Activated B cell treated with CpG ODN at 0.5 μM for 24 hours (primary cell): Measurements from ENCODE around the gene KYAT1. TPM values are rescaled to one million over a fixed set of nuclear protein-coding genes. Genes with fewer than 3 reads are reported as not detected.
A peak's percentile ranks its signal among the peaks of the same experiment; 100 is the strongest.

Experiments
- ATAC-seq: fragments of 200-7000 bp; cut with Tn5 transposase; one replicate; pipeline ENCODE4 v1.10.0; 2021; ENCODE audit warnings: low read depth, mild to moderate bottlenecking, moderate library complexity
- CTCF ChIA-PET: fragments of 350-600 bp; sonication (Branson Sonifier 250); formaldehyde crosslinking; loops from one replicate; lab custom pipeline; 2021; ENCODE audit warnings: antibody characterized with exemption; lab: Charles Lee
- POLR2A ChIA-PET: fragments of 350-600 bp; sonication (Branson Sonifier 250); formaldehyde crosslinking; loops from one replicate; lab custom pipeline; 2021; ENCODE audit warnings: antibody characterized with exemption; lab: Charles Lee
- DNase-seq: peaks from one replicate; pipeline ENCODE4 v3.0.0; 2022
- H3K27ac Mint-ChIP-seq: one replicate; pipeline ENCODE4 v1.8.0; 2020; ENCODE audit warnings: mixed read lengths
- H3K27me3 Mint-ChIP-seq: one replicate; pipeline ENCODE4 v1.8.0; 2021; ENCODE audit warnings: mixed read lengths
- H3K36me3 Mint-ChIP-seq: one replicate; pipeline ENCODE4 v1.8.0; 2021; ENCODE audit warnings: low read depth, mixed read lengths
- H3K4me1 Mint-ChIP-seq: one replicate; pipeline ENCODE4 v1.8.0; 2021; ENCODE audit warnings: mixed read lengths
- H3K4me3 Mint-ChIP-seq: one replicate; pipeline ENCODE4 v1.8.0; 2020; ENCODE audit warnings: mild to moderate bottlenecking, mixed read lengths
- H3K9me3 Mint-ChIP-seq: one replicate; pipeline ENCODE4 v1.8.0; 2020; ENCODE audit warnings: mixed read lengths
- intact Hi-C: fragments of 100-400 bp; cut with micrococcal nuclease; formaldehyde crosslinking; loops from one replicate; pipeline ENCODE4 v1.15.1; 2024
- total RNA-seq: library from RNA; stranded (reverse); gene quantifications from 2 replicates; pipeline ENCODE4 v1.2.3, GENCODE V29; 2022
- TF ChIP-seq, protein P1 (sequence below): fragments of 200-600 bp; IDR thresholded peaks from one replicate; pipeline ENCODE4 v1.8.0; 2022; ENCODE audit warnings: antibody characterized with exemption, mild to moderate bottlenecking

The KYAT1 gene
- total RNA-seq, 1 donor from 2014 or later: 4.3 TPM

DNA sequence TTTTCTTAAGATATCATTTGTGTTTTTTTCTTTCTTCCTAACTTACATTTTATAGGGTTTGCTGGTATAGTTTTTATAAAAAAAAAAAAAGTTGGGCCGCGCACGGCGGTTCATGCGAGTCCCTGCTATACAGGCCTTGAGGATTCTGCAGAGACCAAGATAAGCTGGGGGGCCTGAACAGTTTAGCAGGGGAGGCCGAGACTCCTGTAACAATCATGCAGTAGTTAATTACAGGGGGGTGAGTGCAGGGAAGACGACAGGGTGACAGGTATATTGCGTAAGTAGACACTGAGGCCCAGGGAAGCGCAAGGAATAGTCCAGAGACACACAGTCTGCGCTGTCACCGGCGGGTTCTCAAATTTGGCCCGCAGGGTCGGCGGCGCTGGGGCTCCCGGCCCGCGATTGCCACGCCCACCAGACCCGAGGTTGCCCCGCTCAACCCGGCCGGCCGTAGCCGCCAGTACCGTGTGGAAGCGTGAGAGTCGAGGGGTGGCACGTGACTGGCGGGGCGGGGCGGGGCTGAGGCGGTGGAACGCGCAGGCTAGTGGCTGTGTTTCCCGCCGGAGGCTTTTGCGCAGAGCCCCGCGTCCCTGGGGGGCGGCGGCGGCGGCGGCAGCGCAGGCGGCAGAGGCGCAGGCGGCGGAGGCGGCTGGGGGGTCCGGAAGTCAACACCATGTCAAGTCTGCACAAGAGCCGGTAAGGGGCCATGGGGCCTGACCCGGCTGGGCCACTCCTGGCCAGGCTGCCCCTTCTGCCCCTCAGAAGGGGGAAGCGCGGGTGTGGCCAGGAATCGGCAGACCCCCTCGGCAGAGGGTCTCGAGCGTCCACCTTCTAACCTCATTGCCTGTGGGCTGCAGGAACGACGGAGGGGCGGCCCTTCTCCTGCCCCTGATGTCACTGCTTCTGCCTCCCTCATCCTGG lies 94.8 kb downstream of the KYAT1 start, which contains the start of gene TBC1D13:
TBC1D13 (plus strand) TSS at position 573 of the 921 bp plus-strand sequence; CDS start at position 674, 101 bp downstream.
- ChIA-PET CTCF (interaction anchor here (1.4 kb wide), 1 partner anchor 76 kb away, joined by 4 read pairs; no protein-coding TSS in a partner anchor), POLR2A (interaction anchor here (0.5 to 0.9 kb wide), 3 partner anchors 15 to 198 kb away, joined by 3 to 7 read pairs (median 4); partner anchors contain the start of gene ZER1)
- Mint-ChIP-seq H3K4me1 (peaks cover 17% of the 10 kb centered on the region), H3K4me3 (peak within 1 kb of the TSS; percentile 95), H3K9me3 (no peaks in the 10 kb centered on the region), H3K36me3 (peaks cover 29% of the 10 kb centered on the region), H3K27me3 (no peaks in the 10 kb centered on the region), H3K27ac (peak within 1 kb of the TSS; percentile 85)
- DNase-seq: peak; percentile 96
- TF ChIP-seq, protein P1, sequence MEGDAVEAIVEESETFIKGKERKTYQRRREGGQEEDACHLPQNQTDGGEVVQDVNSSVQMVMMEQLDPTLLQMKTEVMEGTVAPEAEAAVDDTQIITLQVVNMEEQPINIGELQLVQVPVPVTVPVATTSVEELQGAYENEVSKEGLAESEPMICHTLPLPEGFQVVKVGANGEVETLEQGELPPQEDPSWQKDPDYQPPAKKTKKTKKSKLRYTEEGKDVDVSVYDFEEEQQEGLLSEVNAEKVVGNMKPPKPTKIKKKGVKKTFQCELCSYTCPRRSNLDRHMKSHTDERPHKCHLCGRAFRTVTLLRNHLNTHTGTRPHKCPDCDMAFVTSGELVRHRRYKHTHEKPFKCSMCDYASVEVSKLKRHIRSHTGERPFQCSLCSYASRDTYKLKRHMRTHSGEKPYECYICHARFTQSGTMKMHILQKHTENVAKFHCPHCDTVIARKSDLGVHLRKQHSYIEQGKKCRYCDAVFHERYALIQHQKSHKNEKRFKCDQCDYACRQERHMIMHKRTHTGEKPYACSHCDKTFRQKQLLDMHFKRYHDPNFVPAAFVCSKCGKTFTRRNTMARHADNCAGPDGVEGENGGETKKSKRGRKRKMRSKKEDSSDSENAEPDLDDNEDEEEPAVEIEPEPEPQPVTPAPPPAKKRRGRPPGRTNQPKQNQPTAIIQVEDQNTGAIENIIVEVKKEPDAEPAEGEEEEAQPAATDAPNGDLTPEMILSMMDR: no peak
- intact Hi-C loops: loop anchor here (1.0 kb wide), 7 partner anchors 15 to 465 kb away; partner anchors contain the start of genes COQ4, DYNC2I2, ENDOG and KYAT1
- ATAC-seq: peak; percentile 95

DNA sequence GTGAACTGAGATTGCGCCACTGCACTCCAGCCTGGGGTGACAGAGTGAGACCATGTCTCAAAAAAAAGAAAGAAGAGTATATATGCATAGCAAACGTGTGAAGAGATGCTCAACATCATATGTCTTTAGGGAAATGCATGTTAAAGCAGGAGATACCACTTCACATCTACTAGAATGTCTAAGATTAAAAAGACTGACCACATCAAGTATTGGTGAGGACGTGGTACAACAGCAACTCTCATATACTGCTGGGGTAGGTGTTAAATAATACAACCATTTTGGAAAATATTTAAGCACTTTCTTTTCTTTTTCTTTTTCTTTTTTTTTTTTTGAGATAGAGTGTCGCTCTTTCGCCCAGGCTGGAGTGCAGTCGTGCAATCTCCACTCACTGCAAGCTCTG lies 96.3 kb downstream of the KYAT1 start:
- intact Hi-C loops: no loop called here
- TF ChIP-seq, protein P1: no peak
- peaks cover 24% of the 10 kb centered on the region for H3K4me1 Mint-ChIP-seq
- H3K27ac Mint-ChIP-seq: no peak overlapping the region
- H3K9me3 Mint-ChIP-seq: peaks cover 2% of the 10 kb centered on the region
- H3K4me3 Mint-ChIP-seq: no peak overlapping the region
- POLR2A ChIA-PET: interaction anchor here (0.6 to 1.2 kb wide), 4 partner anchors 13 to 1658 kb away, joined by 3 to 9 read pairs (median 5); partner anchors contain the start of gene ZER1
- H3K27me3 Mint-ChIP-seq: no peaks in the 10 kb centered on the region
- CTCF ChIA-PET: no interaction called here
- ATAC-seq (no peak), DNase-seq (no peak)
- H3K36me3 Mint-ChIP-seq: peaks cover 14% of the 10 kb centered on the region

Other genes with a start within 250 kb of the KYAT1 start
- gene DYNC2I2, start 225.1 kb downstream of the KYAT1 start, total RNA-seq: 58.0 and 60.2 TPM in 2 replicates
- gene SET, start 192.7 kb downstream of the KYAT1 start, total RNA-seq: 762 and 801 TPM in 2 replicates
- gene PKN3, start 179.4 kb downstream of the KYAT1 start, total RNA-seq: 16.9 and 17.4 TPM in 2 replicates
- gene ZDHHC12, start 157.8 kb downstream of the KYAT1 start, total RNA-seq: 40.0 and 40.7 TPM in 2 replicates
- gene ZER1, start 110.0 kb downstream of the KYAT1 start, total RNA-seq: 24.0 and 26.0 TPM in 2 replicates
- gene TBC1D13, start 94.7 kb downstream of the KYAT1 start, total RNA-seq: 21.5 and 26.4 TPM in 2 replicates
- gene ENDOG, start 63.5 kb downstream of the KYAT1 start, total RNA-seq: 14.6 and 16.9 TPM in 2 replicates
- gene SPOUT1, start 52.2 kb downstream of the KYAT1 start, total RNA-seq: 78.9 and 79.1 TPM in 2 replicates
- gene LRRC8A, start 183 bp upstream of the KYAT1 start, total RNA-seq: 9.0 and 10.4 TPM in 2 replicates
- gene PHYHD1, start 39.0 kb upstream of the KYAT1 start, total RNA-seq: 0.86 and 1.0 TPM in 2 replicates
- 9.0 and 10.3 TPM in 2 replicates for gene DOLK, start 65.7 kb upstream of the KYAT1 start, total RNA-seq
- 76.9 and 103 TPM in 2 replicates for gene NUP188, start 65.7 kb upstream of the KYAT1 start, total RNA-seq
- 60.4 and 62.9 TPM in 2 replicates for gene SH3GLB2, start 146.4 kb upstream of the KYAT1 start, total RNA-seq
- gene MIGA2, start 154.7 kb upstream of the KYAT1 start, total RNA-seq: 42.1 and 50.0 TPM in 2 replicates
- gene DOLPP1, start 199.2 kb upstream of the KYAT1 start, total RNA-seq: 10.9 and 11.3 TPM in 2 replicates
- 6.8 and 8.2 TPM in 2 replicates for gene CRAT, start 228.8 kb upstream of the KYAT1 start, total RNA-seq
- gene PTPA, start 229.5 kb upstream of the KYAT1 start, total RNA-seq: 65.5 and 67.2 TPM in 2 replicates